Cortex of kidney (tissue), 1 donor: ENCODE data around the gene TMEM101.
"Not testable (repeated sequence)": the region's sequence is repeated elsewhere in the genome, so short reads cannot be mapped to it uniquely, and the experiment has no call there.

ENCODE experiments used
- DNase-seq: peaks from one replicate; lab custom pipeline; 2025; lab: John Stamatoyannopoulos, UW

Gene TMEM101

GRCh38 chr17:44023545-44024270 lies 8.9 kb upstream of the TMEM101 start:
- no peak for DNase-seq

- DNase-seq, result no peak
Measured at GRCh38 chr17:44022246-44022645, 7.5 kb upstream of the TMEM101 start.

- not testable (repeated sequence) for DNase-seq
Measured at GRCh38 chr17:44021227-44021626, 6.5 kb upstream of the TMEM101 start.

- DNase-seq, result no peak
Measured at GRCh38 chr17:44014133-44014436, 678 bp downstream of the TMEM101 start.

DNA sequence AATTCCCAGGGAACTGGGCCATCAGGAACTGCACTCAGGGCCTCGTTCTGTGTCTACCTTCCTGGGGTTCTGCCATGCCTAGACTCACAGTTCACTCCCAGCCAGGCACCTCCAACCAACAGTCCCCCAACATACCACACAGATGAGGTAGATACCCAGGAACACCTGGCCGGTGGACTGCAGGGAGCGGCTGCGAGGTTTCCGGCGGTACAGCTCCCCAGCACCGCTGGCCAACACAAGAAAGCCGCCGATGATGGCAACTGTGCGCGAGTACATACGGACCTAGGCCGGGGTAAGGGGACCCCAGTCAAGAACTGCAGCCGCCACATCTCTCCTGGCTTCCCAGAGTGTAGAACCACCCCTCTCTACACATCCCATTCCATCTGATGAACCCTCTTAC lies 1.9 kb downstream of the TMEM101 start:
- no peak for DNase-seq

- no peak for DNase-seq
Measured at GRCh38 chr17:44012391-44012790, 2.4 kb downstream of the TMEM101 start.

DNA sequence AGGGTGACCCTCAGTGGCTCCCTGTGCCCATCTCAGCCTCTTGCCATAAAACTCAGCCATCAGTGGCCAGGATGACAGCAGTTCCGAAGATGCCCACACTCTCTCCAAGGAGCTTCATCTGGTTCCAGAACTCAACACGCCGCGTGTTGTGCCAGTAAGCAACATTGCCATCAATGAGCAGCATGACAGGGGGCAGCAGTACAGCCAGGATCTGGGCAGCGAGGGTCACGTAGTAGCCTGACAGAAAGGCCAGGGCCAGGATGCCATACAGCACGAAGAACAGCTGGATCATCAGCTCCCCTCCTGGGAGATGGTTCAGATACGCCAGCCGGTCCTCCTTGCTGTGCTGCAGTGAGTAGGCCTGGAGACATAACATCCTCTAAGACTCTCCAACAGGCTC lies 2.9 kb downstream of the TMEM101 start:
- no peak for DNase-seq

DNA sequence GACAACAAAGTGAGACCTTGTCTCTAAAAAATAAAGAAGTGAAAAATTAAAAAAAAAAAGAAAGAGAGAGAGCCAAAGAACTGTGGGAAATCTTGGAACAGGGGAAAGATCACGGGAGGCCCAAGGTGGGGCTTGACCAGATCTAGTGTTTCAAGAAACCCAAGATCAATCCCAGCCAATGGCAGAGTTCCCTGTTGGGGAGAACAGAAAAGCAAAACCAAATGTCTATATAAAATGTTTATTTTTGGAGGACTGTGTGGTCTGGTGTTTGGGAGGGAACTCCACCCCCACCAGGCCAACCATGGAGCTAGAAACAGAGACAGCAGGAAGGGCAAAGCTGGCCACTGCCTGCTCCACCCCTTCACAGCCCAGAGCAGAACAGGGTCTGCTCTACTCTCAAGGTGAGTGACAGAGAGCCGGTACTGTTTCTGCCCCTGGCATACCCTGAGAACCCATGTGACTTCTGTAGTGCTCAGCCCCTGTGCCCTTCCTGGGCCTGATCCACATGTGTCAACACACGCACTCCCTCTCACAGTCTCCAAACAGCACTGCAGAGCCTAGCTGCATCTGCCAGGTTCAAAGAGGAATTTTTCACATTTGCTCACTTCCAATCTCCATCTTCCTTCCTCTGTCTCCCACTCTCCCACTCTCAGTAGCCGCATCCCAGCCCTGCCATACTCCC lies 3.7 kb downstream of the TMEM101 start:
- DNase-seq, result no peak

DNA sequence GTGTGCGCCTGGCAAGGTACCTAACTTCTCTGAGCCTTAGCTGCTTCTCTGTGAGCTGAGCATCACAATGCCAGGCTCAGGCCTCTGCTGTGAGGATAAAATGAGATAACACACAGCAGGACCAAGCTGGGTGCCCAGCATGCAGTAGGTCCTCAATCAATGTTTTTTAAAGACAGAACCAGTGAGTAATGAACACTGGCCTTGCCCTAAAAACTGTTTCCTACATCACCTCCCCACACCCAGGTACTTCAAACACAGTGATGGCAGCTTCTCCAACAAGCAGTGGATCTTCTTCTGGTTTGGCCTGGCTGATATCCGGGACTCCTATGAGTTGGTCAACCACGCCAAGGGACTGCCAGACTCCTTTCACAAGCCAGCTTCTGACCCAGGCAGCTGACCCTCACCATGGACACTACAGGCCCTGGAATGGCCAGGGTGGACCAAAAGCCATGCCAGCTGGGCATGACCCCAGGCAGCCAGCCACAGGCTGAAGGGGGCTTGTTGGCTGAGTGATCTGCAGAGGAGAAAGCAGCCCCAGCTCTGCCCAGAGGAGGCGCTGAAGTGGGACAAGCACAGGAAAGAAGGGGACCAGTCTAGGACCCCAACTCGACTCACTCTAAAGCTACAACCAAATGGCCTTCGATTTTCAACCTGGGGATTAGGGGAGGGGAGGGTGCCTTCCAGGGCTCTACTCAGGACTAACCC lies 6.4 kb downstream of the TMEM101 start:
- DNase-seq, result no peak

GRCh38 chr17:44007346-44008204 lies 7.2 kb downstream of the TMEM101 start:
- no peak for DNase-seq

- no peak for DNase-seq
Measured at GRCh38 chr17:44006598-44007345, 8.0 kb downstream of the TMEM101 start.

- no peak for DNase-seq
Measured at GRCh38 chr17:44006272-44006597, 8.5 kb downstream of the TMEM101 start.

GRCh38 chr17:44005527-44006271 lies 9.1 kb downstream of the TMEM101 start:
- DNase-seq, result no peak

DNA sequence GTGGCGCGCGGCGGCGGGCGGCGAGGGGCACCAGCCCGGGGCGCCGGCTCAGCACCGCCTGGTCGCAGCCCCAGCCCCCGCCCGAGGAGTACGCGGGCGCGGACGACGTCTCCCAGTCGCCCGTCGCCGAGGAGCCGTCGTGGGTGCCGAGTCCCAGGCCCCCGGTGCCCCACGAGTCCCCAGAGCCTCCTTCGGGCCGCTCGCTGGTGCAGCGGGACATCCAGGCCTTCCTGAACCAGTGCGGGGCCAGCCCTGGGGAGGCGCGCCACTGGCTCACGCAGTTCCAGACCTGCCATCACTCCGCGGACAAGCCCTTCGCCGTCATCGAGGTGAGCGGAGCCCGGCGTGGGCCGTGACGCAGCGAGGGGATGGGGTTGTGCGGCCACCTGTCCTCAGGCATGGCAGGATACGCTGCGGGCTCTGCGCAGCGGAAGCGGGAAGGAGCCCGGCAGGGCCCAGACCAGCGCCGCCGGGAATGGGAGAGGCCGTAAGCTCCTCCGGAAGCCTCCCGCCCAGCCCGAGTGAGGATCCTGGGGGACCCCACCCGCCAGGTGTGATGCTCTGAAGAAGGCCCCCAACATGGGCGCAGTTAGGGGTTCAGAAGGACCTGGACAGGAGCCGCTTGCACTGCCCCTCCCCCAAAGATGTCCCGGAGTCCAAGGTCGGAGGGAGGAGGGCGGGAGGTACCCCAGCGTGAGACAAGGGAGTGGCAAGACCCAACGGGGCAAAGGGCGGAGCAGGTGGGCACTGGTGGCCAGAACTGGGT lies 9.8 kb downstream of the TMEM101 start:
- DNase-seq, result no peak

DNA sequence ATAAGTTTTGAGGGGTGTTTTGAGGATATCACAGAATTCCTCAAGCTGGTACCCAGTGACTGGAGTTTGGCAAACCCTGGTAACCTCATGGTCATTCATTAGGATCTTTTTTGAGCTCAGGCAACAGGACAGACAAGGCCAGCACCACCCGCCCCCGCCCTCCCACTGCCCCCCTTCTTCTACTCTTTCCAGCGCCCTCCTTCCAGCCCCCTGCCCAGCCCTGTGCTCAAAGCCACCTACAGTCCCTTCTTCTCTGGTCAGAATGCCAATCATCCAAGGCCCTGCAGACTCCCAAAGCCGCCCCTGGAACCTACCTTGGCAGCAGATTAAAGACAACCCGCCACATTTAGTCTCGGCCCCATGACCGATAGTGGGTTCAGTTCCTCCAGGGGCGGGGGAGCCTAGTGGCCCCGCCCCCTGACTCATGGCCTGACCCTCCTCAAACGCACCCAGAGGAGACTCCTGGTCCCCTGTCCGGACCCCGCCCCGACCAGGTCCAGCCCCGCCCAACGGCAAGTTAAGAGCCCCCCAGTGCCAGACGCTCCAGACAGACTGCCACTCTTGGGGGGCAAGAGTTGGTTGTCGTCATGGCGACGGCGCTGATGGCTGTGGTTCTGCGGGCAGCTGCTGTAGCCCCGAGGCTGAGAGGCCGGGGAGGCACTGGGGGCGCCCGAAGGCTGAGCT lies 10.5 kb downstream of the TMEM101 start, which contains the start of gene NAGS:
TSS of gene NAGS (plus strand) at position 546 of the 684 bp plus-strand sequence. CDS start at position 588, 42 bp downstream.
- no peak for DNase-seq

DNA sequence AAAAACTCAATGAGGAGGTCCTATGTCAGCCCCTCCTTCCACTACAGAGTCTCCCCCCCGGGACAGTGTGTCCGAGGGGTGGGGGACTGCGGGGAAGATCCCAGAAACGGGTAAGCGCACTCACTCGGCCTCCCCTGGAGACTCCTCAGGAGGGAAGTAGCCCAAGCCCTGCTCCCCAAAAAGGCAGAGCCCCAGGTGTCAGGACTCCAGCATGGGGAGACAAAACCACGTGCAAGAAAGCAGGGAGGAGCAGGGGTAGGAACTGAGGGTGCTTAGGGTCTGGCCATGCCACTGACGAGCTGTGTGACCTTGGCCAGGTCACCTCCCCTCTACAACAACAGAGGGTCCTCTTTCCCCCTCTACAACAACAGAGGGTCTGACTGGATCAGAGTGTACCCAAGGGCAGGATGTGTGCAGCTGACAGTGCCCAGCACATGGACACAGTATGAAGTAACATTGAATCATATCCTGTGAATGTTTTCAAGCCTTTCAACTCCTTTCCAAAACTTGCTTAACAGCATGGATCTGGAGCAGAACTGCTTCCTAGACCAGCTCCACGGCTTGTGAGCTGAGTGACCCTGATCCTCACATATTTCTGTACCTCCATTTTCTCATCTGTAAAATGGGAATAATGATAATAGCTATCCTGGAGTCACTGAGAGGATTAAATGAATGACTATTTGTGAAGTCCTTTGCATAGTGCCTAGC lies 12.5 kb downstream of the TMEM101 start:
- no peak for DNase-seq

DNA sequence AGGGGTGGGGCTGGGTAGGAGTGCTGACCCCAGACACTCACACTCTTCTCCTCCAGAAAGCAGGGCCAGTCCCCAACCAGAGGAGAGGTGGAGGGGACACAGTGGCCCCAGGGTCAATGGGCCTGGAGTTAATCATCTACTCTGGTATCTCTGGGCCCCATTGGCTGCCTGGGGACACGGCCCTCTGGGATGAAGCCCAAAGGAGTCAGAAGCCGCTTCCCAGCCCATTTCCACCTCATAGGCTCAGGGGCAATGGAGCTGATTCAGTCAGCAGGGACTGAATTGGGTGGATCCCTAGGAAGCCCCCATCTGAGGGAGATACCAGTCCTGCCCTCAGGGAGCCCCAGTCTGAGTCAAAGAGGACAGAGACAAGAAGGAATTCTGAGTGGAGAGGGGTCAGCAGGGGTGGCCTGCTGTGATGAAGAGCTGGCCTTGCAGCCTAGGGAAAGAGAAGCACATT lies 13.3 kb downstream of the TMEM101 start:
- DNase-seq, result no peak

DNA sequence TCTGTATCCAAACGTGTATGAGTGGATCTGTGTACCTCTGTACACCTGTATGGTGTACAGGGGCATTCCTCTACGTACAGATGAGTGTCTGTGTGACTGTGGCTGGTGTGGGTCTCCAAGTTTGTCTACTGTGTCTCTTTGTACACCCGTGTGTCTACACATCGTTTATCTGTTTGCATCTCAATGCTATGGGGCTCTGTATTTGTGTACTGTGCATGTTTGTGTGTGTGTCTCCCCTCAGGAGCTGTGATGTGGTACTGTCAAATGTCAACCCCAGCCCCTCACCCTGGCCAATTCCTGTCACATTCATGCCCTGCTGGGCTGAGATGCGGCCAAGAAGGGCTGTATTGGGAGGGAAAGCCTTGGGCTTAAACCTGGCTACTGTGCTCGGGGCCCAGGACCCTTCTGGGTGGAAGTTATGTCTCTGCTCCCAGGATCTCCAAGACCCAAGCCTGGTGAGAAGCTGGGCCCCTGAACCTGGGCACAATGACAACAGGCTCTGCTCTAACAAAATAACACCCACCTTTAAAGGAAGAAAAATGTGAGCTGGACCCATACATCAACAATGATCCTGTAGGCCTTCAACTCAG lies 13.8 kb downstream of the TMEM101 start:
- no peak for DNase-seq
